ENCODE measurements around the gene SERINC5.

DNA sequence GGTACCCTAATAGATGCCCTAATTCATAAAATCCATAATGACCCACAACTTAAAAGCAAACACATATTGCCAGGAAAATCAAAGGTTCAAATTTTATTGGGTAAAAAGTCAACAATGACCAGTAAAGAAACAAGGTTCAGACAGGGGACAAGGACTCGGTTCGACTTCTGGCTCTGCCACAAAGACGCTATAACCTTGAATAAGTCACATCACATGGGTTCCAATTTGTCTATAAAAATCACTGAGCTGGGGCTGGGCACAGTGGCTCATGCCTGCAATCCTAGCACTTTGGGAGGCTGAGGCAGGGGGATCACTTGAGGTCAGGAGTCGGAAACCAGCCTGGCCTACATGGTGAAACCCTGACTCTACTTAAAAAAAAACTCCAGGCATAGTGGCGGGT lies 80.5 kb downstream of the SERINC5 start:
- TF ChIP-seq ELF4 (IDR thresholded peaks at IDR 0.05) (no peak), BHLHE40 (IDR thresholded peaks at IDR 0.05; ENCODE audit: borderline replicate concordance) (no peak)

Data from HEK293T (cell line).